Activated CD4-positive, alpha-beta memory T cell treated with anti-CD3 and anti-CD28 coated beads, Interleukin-2, amount 10 ng/mL, durations not matched to agents 7 days and 5 days (primary cell): ENCODE results near the gene ARHGAP5. TPM values are rescaled to one million over a fixed set of nuclear protein-coding genes. Genes with fewer than 3 reads are reported as not detected.

Experiments used
- CTCF ChIA-PET: fragments of 350-600 bp; sonication (Branson Sonifier 250); formaldehyde crosslinking; loops from one replicate; lab custom pipeline; 2021; ENCODE audit warnings: antibody characterized with exemption, inconsistent platforms; lab: Charles Lee
- POLR2A ChIA-PET: fragments of 350-600 bp; sonication (Branson Sonifier 250); formaldehyde crosslinking; loops from one replicate; lab custom pipeline; 2021; ENCODE audit warnings: antibody characterized with exemption; lab: Charles Lee
- DNase-seq: peaks from one replicate; pipeline ENCODE4 v3.0.0-alpha.2; 2020
- H3K27ac Mint-ChIP-seq: one replicate; pipeline ENCODE4 v1.8.0; 2021; ENCODE audit warnings: mild to moderate bottlenecking, mixed read lengths
- H3K27me3 Mint-ChIP-seq: one replicate; pipeline ENCODE4 v1.8.0; 2021; ENCODE audit warnings: mixed read lengths
- H3K36me3 Mint-ChIP-seq: one replicate; pipeline ENCODE4 v1.8.0; 2021; ENCODE audit warnings: low read depth, mixed read lengths
- H3K4me1 Mint-ChIP-seq: one replicate; pipeline ENCODE4 v1.8.0; 2021; ENCODE audit warnings: mixed read lengths
- H3K4me3 Mint-ChIP-seq: one replicate; pipeline ENCODE4 v1.8.0; 2021; ENCODE audit warnings: mild to moderate bottlenecking, mixed read lengths
- H3K9me3 Mint-ChIP-seq: one replicate; pipeline ENCODE4 v1.8.0; 2021; ENCODE audit warnings: mixed read lengths
- total RNA-seq, 2 experiments: library from RNA; stranded (reverse); gene quantifications; one replicate each; pipeline ENCODE4 v1.2.3, GENCODE V29; 2021

ARHGAP5 gene
- total RNA-seq, 2 experiments from 2014 or later, result 35.5 to 42.7 TPM

DNA sequence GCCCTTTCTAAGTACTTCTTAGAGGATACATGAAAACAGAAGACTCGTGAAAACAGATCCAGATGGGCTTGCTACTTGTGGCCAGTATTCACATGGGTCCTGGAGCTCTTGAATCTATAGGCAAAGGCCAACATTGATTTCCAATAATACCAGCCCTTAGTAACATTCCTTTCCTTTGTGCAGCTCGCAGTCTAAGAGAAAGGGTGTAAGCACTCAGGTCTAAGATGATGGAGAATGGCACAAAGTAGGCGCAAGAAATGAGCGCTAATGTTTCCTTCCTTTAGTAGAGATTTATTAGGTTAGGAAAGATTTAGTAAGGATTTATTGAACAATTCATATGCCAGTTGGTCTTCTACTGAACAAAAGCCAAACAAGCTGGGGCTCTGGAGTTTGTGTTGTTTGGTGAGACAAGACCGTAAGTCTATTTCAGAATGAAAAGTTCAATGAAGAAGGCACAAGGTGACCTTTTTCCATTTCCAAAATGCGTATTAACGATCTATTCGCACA lies 125.4 kb downstream of the ARHGAP5 start:
- Mint-ChIP-seq H3K27me3 (peaks cover 12% of the 10 kb centered on the region), H3K4me3 (peak overlapping the region; percentile 77), H3K9me3 (no peaks in the 10 kb centered on the region), H3K36me3 (peaks cover 4% of the 10 kb centered on the region), H3K27ac (peak overlapping the region; percentile 87), H3K4me1 (peaks cover 44% of the 10 kb centered on the region)
- ChIA-PET CTCF (interaction anchor here (1.2 to 1.3 kb wide), 2 partner anchors 52 to 129 kb away, joined by 5 read pairs; no protein-coding TSS in a partner anchor), POLR2A (interaction anchor here (1.2 to 1.7 kb wide), 5 partner anchors 124 to 129 kb away, joined by 3 to 6 read pairs (median 5); no protein-coding TSS in a partner anchor)
- no peak for DNase-seq

DNA sequence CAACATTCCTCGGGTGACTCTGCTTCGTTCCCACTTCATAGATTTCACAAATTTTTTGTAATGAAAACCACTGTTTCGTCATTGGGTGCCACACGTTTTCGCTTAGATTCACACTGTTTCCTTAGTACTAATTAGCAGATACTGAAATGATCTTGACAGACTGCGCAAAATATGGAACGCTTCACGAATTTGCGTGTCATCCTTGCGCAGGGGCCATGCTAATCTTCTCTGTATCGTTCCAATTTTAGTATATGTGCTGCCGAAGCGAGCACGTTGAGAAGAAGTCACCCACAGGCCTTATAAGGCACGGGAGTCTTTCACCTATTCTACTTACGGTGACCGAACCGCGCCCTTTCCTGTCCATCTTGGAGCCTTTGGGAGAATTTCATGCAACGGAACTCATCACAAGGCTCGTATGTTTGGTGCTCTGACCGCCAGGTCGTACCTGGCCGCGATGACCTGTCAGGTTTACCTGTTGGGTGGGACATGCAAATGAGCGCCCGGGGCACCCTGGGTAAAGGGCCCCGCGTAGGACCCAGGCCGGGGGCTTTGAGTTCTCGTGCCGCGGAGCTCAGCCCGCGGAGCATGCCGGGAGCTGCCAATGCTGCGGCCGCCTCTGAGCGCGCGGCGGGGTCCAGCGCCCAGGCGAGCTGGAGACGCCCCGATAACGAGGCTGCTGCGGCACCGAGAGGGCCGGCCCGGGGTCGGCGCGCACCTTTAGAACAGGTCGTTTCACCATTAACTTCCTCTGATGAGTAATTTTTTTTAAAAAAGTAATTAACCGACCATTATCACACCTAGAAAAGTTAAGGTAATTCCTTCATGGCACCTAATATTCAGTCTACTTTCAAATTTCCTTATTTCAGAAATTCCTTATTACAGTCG lies 126.1 kb downstream of the ARHGAP5 start, which contains the start of gene RNU6-8:
RNU6-8 (minus strand) TSS at position 272 of the 885 bp plus-strand sequence.
- CTCF ChIA-PET, result interaction anchor here (0.6 to 1.3 kb wide), 6 partner anchors 52 to 996 kb away, joined by 3 to 5 read pairs (median 4); partner anchors contain the start of gene HECTD1
- Mint-ChIP-seq H3K9me3 (no peaks in the 10 kb centered on the region), H3K27ac (peak within 1 kb of the TSS; percentile 87), H3K27me3 (peaks cover 10% of the 10 kb centered on the region), H3K4me3 (peak within 1 kb of the TSS; percentile 77), H3K36me3 (peaks cover 4% of the 10 kb centered on the region), H3K4me1 (peaks cover 44% of the 10 kb centered on the region)
- DNase-seq, result peak; percentile 86
- POLR2A ChIA-PET, result interaction anchor here (0.6 to 1.7 kb wide), 6 partner anchors 15 to 130 kb away, joined by 3 to 6 read pairs (median 5); no protein-coding TSS in a partner anchor

DNA sequence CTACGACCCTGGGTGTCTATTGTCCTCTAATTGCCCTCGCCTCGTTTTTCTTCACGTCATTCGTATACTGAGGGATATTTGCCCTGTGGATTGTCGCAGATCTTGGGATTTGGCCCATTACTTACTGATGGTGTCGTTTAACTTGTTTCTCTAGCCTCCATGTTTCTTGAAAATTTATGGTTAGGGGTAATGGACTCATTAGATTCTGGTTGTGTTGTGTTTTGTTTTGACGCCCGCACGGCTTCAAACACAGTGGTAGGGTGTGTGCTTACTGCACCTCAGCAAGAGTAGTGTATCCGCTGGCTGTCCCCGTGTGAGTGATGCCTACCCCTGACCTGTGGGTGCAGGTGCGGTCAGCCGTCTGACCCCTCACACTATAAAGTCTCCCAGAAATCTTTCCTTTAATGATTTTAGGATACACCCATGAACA lies 126.8 kb downstream of the ARHGAP5 start:
- peak overlapping the region; percentile 70 for H3K27ac Mint-ChIP-seq
- peaks cover 12% of the 10 kb centered on the region for H3K27me3 Mint-ChIP-seq
- H3K36me3 Mint-ChIP-seq, result peaks cover 4% of the 10 kb centered on the region
- H3K4me3 Mint-ChIP-seq, result peak overlapping the region; percentile 77
- H3K4me1 Mint-ChIP-seq, result peaks cover 44% of the 10 kb centered on the region
- H3K9me3 Mint-ChIP-seq, result no peaks in the 10 kb centered on the region
- ChIA-PET POLR2A (interaction anchor here (0.6 to 1.7 kb wide), 6 partner anchors 14 to 130 kb away, joined by 3 to 6 read pairs (median 5); no protein-coding TSS in a partner anchor), CTCF (interaction anchor here (0.6 to 1.2 kb wide), 5 partner anchors 51 to 996 kb away, joined by 3 to 5 read pairs (median 3); partner anchors contain the start of gene HECTD1)
- DNase-seq, result peak; percentile 30

DNA sequence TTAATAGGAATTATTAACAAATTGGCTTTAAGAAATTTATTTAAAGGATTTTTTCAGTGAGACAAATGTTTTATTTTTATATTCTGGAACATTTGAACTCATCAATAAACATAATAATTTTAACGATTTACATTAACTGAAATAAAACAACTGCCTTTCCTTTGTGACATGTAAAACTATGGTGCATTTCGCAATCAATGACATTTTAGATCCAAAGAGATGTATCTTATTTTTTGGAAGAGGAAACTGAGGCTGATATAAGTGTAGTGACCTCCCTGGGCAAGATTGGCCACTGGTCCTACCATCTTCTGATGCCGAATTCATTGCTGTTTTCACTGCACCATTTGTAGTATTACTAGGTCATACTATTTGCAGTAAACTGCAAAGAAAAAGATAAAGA lies 128.4 kb downstream of the ARHGAP5 start:
- H3K36me3 Mint-ChIP-seq, result peaks cover 4% of the 10 kb centered on the region
- no peak overlapping the region for H3K27ac Mint-ChIP-seq
- H3K4me1 Mint-ChIP-seq, result peaks cover 41% of the 10 kb centered on the region
- H3K9me3 Mint-ChIP-seq, result no peaks in the 10 kb centered on the region
- ChIA-PET POLR2A (no interaction called here), CTCF (no interaction called here)
- no peak overlapping the region for H3K4me3 Mint-ChIP-seq
- H3K27me3 Mint-ChIP-seq, result peaks cover 13% of the 10 kb centered on the region
- no peak for DNase-seq

DNA sequence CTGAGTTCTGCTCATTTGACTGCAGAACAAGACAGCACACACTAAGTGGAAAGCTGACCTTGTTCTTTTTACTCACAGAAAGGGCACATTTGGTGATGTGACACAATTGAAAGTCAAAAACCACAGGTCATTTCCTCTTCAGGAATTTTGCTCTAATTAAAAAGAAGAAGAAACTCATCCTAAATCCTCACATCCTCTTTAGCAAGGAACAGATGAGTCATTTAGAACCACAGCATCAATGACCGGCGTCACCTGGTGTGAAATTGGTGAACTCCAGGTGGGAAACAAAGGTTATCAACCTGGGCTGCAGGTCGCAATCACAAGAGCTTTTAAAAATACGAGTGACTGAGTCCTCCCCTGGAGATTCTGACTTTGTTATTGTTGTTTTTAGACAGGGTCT lies 128.9 kb downstream of the ARHGAP5 start:
- H3K27me3 Mint-ChIP-seq, result peaks cover 13% of the 10 kb centered on the region
- POLR2A ChIA-PET, result no interaction called here
- no peak overlapping the region for H3K27ac Mint-ChIP-seq
- no peaks in the 10 kb centered on the region for H3K9me3 Mint-ChIP-seq
- H3K4me3 Mint-ChIP-seq, result no peak overlapping the region
- CTCF ChIA-PET, result no interaction called here
- peaks cover 4% of the 10 kb centered on the region for H3K36me3 Mint-ChIP-seq
- DNase-seq, result no peak
- peaks cover 37% of the 10 kb centered on the region for H3K4me1 Mint-ChIP-seq

DNA sequence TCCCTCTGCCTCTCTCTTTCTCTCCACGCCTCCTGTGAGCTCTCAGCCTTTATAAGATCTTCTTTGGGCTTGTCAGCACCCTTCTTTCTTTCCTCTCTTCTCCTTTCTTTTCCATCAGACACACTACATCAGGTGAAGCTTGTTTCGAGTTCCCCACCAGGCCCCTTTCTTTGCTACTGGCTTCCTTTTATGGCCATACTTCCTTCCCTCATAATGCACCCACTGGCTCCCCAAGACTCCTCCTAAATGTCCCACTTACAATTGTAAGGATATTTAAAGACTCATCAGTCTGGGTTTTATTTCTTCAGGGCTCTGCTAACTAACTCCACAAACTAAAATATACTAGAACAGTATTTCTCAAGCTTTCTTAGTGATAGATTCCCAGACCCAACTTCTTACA lies 129.4 kb downstream of the ARHGAP5 start:
- ChIA-PET POLR2A (no interaction called here), CTCF (no interaction called here)
- Mint-ChIP-seq H3K27ac (no peak overlapping the region), H3K9me3 (no peaks in the 10 kb centered on the region), H3K4me1 (peaks cover 35% of the 10 kb centered on the region), H3K36me3 (peaks cover 4% of the 10 kb centered on the region), H3K27me3 (peaks cover 13% of the 10 kb centered on the region), H3K4me3 (no peak overlapping the region)
- no peak for DNase-seq

DNA sequence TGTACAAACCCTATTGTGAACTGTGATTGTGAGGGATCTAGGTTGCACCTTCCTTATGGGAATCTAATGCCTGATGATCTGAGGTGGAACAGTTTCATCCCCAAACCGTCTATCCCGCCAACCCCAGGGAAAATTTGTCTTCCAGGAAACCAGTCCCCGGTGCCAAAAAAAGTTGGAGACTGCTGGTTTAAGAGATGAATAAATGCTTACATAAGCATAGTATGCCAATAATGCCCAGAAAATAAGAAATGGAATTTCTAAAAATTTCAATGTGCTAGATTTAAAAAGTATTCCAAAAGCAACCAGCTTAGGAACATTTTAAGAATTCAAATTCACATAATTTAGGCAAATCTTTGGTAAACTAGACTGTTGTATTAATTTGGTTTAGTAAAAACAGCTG lies 131.4 kb downstream of the ARHGAP5 start:
- peaks cover 20% of the 10 kb centered on the region for H3K4me1 Mint-ChIP-seq
- no peak overlapping the region for H3K27ac Mint-ChIP-seq
- H3K27me3 Mint-ChIP-seq, result peaks cover 13% of the 10 kb centered on the region
- no peaks in the 10 kb centered on the region for H3K9me3 Mint-ChIP-seq
- ChIA-PET CTCF (interaction anchor here (0.8 to 1.0 kb wide), 2 partner anchors 14 to 46 kb away, joined by 3 to 4 read pairs; no protein-coding TSS in a partner anchor), POLR2A (interaction anchor here (0.9 kb wide), 1 partner anchor 131 kb away, joined by 3 read pairs; no protein-coding TSS in a partner anchor)
- H3K36me3 Mint-ChIP-seq, result no peaks in the 10 kb centered on the region
- DNase-seq, result no peak
- no peak overlapping the region for H3K4me3 Mint-ChIP-seq

Other genes starting within 250 kb of the ARHGAP5 start
- not detected for gene RNU6-7, start 124.7 kb downstream of the ARHGAP5 start, total RNA-seq
- gene RNU6-8, start 126.0 kb downstream of the ARHGAP5 start, total RNA-seq, result not detected